Fibroblast of gingiva (primary cell): ENCODE results near the gene GABRG3.
A peak's percentile ranks its signal among the peaks of the same experiment; 100 is the strongest.
"Not testable (repeated sequence)": the region's sequence is repeated elsewhere in the genome, so short reads cannot be mapped to it uniquely, and the experiment has no call there.

Experiments
- DNase-seq: peaks from one replicate; pipeline ENCODE4 v3.0.0-alpha.2; 2011; ENCODE audit warnings: low read depth

GABRG3 gene

GRCh38 chr15:27182561-27183110, 211.7 kb downstream of the GABRG3 start:
- DNase-seq = no peak

GRCh38 chr15:27183201-27183600, 212.2 kb downstream of the GABRG3 start:
- DNase-seq = no peak

GRCh38 chr15:27191515-27191914, 220.5 kb downstream of the GABRG3 start:
- DNase-seq = not testable (repeated sequence)

- DNase-seq = no peak
Measured at GRCh38 chr15:27196691-27197090, 225.7 kb downstream of the GABRG3 start.

GRCh38 chr15:27201425-27201824, 230.4 kb downstream of the GABRG3 start:
- DNase-seq = no peak

GRCh38 chr15:27210176-27210575, 239.2 kb downstream of the GABRG3 start:
- no peak for DNase-seq

GRCh38 chr15:27214032-27214431, 243.1 kb downstream of the GABRG3 start:
- no peak for DNase-seq

GRCh38 chr15:27214961-27215360, 244.0 kb downstream of the GABRG3 start:
- DNase-seq = no peak

GRCh38 chr15:27218426-27218825, 247.4 kb downstream of the GABRG3 start:
- no peak for DNase-seq

- no peak for DNase-seq
Measured at GRCh38 chr15:27219636-27220035, 248.7 kb downstream of the GABRG3 start.

- no peak for DNase-seq
Measured at GRCh38 chr15:27220199-27220598, 249.2 kb downstream of the GABRG3 start.

- peak; percentile 44 for DNase-seq
Measured at GRCh38 chr15:27222479-27222878, 251.5 kb downstream of the GABRG3 start.

GRCh38 chr15:27223179-27223578, 252.2 kb downstream of the GABRG3 start:
- no peak for DNase-seq

GRCh38 chr15:27231811-27232210, 260.8 kb downstream of the GABRG3 start:
- DNase-seq = no peak

- DNase-seq = no peak
Measured at GRCh38 chr15:27232876-27233275, 261.9 kb downstream of the GABRG3 start.

- no peak for DNase-seq
Measured at GRCh38 chr15:27234593-27234992, 263.6 kb downstream of the GABRG3 start.

- no peak for DNase-seq
Measured at GRCh38 chr15:27235161-27235560, 264.2 kb downstream of the GABRG3 start.

- DNase-seq = no peak
Measured at GRCh38 chr15:27235681-27236080, 264.7 kb downstream of the GABRG3 start.

GRCh38 chr15:27237319-27237939, 266.4 kb downstream of the GABRG3 start:
- no peak for DNase-seq

- no peak for DNase-seq
Measured at GRCh38 chr15:27238209-27238608, 267.2 kb downstream of the GABRG3 start.

GRCh38 chr15:27238707-27239423, 267.9 kb downstream of the GABRG3 start:
- DNase-seq = peak; percentile 10

- no peak for DNase-seq
Measured at GRCh38 chr15:27241943-27242342, 271.0 kb downstream of the GABRG3 start.

- DNase-seq = no peak
Measured at GRCh38 chr15:27244047-27244446, 273.1 kb downstream of the GABRG3 start.

- DNase-seq = no peak
Measured at GRCh38 chr15:27248251-27248650, 277.3 kb downstream of the GABRG3 start.
